Activated CD8-positive, alpha-beta T cell treated with anti-CD3 and anti-CD28 coated beads for 36 hours (primary cell): ENCODE measurements around the gene PLAAT5. TPM values are rescaled to one million over a fixed set of nuclear protein-coding genes. Genes with fewer than 3 reads are reported as not detected.

Experiments used
- ATAC-seq: fragments of 200-7000 bp; cut with Tn5 transposase; one replicate; pipeline ENCODE4 v1.10.0; 2021; ENCODE audit warnings: mild to moderate bottlenecking, moderate library complexity
- CTCF ChIA-PET: fragments of 350-600 bp; sonication (Branson Sonifier 250); formaldehyde crosslinking; loops from one replicate; lab custom pipeline; 2021; ENCODE audit warnings: antibody characterized with exemption; lab: Charles Lee
- POLR2A ChIA-PET: fragments of 350-600 bp; sonication (Branson Sonifier 250); formaldehyde crosslinking; loops from one replicate; lab custom pipeline; 2021; ENCODE audit warnings: antibody characterized with exemption; lab: Charles Lee
- DNase-seq: peaks from one replicate; pipeline ENCODE4 v3.0.0-alpha.2; 2020
- H3K27ac Mint-ChIP-seq: one replicate; pipeline ENCODE4 v1.8.0; 2021; ENCODE audit warnings: mild to moderate bottlenecking, mixed read lengths
- H3K27me3 Mint-ChIP-seq: one replicate; pipeline ENCODE4 v1.8.0; 2021; ENCODE audit warnings: mixed read lengths
- H3K36me3 Mint-ChIP-seq: one replicate; pipeline ENCODE4 v1.8.0; 2021; ENCODE audit warnings: low read depth, mixed read lengths
- H3K4me1 Mint-ChIP-seq: one replicate; pipeline ENCODE4 v1.8.0; 2021; ENCODE audit warnings: low read depth, mixed read lengths
- H3K4me3 Mint-ChIP-seq: one replicate; pipeline ENCODE4 v1.8.0; 2021; ENCODE audit warnings: mild to moderate bottlenecking, moderate library complexity, mixed read lengths
- H3K9me3 Mint-ChIP-seq: one replicate; pipeline ENCODE4 v1.8.0; 2021; ENCODE audit warnings: mixed read lengths
- CTCF ChIP-seq: fragments of 200-600 bp; IDR thresholded peaks from one replicate; pipeline ENCODE4 v1.8.0; 2022; ENCODE audit warnings: antibody characterized with exemption, mild to moderate bottlenecking
- intact Hi-C: fragments of 100-400 bp; cut with micrococcal nuclease; formaldehyde crosslinking; loops from one replicate; pipeline ENCODE4 v1.10.0; 2022
- total RNA-seq, 2 experiments: library from RNA; stranded (reverse); gene quantifications; one replicate each; pipeline ENCODE4 v1.2.3, GENCODE V29; 2021

PLAAT5 gene
- total RNA-seq, 2 experiments from 2014 or later = 0.16 to 0.29 TPM

- ChIA-PET CTCF (no interaction called here), POLR2A (no interaction called here)
- DNase-seq (no peak), ATAC-seq (no peak)
- intact Hi-C loops = no loop called here
- Mint-ChIP-seq H3K4me1 (no peaks in the 10 kb centered on the region), H3K27me3 (no peaks in the 10 kb centered on the region), H3K4me3 (no peak overlapping the region), H3K9me3 (no peaks in the 10 kb centered on the region), H3K27ac (no peak overlapping the region), H3K36me3 (no peaks in the 10 kb centered on the region)
- no peak for TF ChIP-seq CTCF
Observed at GRCh38 chr11:63512816-63513215, 21.8 kb upstream of the PLAAT5 start.

- DNase-seq (no peak), ATAC-seq (no peak)
- H3K9me3 Mint-ChIP-seq = no peaks in the 10 kb centered on the region
- no peak overlapping the region for H3K4me3 Mint-ChIP-seq
- H3K4me1 Mint-ChIP-seq = no peaks in the 10 kb centered on the region
- CTCF ChIA-PET = interaction anchor here (0.8 kb wide), 1 partner anchor 125 kb away, joined by 4 read pairs; no protein-coding TSS in a partner anchor
- TF ChIP-seq CTCF = no peak
- H3K27me3 Mint-ChIP-seq = no peaks in the 10 kb centered on the region
- POLR2A ChIA-PET = no interaction called here
- intact Hi-C loops = no loop called here
- H3K36me3 Mint-ChIP-seq = no peaks in the 10 kb centered on the region
- H3K27ac Mint-ChIP-seq = no peak overlapping the region
Observed at GRCh38 chr11:63511048-63511748, 20.2 kb upstream of the PLAAT5 start.

GRCh38 chr11:63510360-63511047 is 19.5 kb upstream of the PLAAT5 start:
- intact Hi-C loops = no loop called here
- POLR2A ChIA-PET = no interaction called here
- Mint-ChIP-seq H3K27me3 (no peaks in the 10 kb centered on the region), H3K36me3 (no peaks in the 10 kb centered on the region), H3K9me3 (no peaks in the 10 kb centered on the region), H3K4me3 (no peak overlapping the region), H3K27ac (no peak overlapping the region), H3K4me1 (no peaks in the 10 kb centered on the region)
- CTCF ChIA-PET = interaction anchor here (0.6 to 0.8 kb wide), 2 partner anchors 126 to 225 kb away, joined by 3 to 4 read pairs; no protein-coding TSS in a partner anchor
- no peak for TF ChIP-seq CTCF
- ATAC-seq (no peak), DNase-seq (no peak)

GRCh38 chr11:63508745-63509144 is 17.8 kb upstream of the PLAAT5 start:
- Mint-ChIP-seq H3K9me3 (no peaks in the 10 kb centered on the region), H3K36me3 (no peaks in the 10 kb centered on the region), H3K4me3 (no peak overlapping the region), H3K4me1 (no peaks in the 10 kb centered on the region), H3K27me3 (no peaks in the 10 kb centered on the region), H3K27ac (no peak overlapping the region)
- TF ChIP-seq CTCF = no peak
- intact Hi-C loops = no loop called here
- ATAC-seq = no peak
- ChIA-PET POLR2A (no interaction called here), CTCF (interaction anchor here (0.6 to 1.5 kb wide), 3 partner anchors 9 to 131 kb away, joined by 3 read pairs; partner anchors contain the start of gene PLAAT5)
- no peak for DNase-seq

- ATAC-seq = no peak
- H3K4me1 Mint-ChIP-seq = no peaks in the 10 kb centered on the region
- POLR2A ChIA-PET = no interaction called here
- H3K36me3 Mint-ChIP-seq = no peaks in the 10 kb centered on the region
- H3K27ac Mint-ChIP-seq = no peak overlapping the region
- no peak overlapping the region for H3K4me3 Mint-ChIP-seq
- H3K27me3 Mint-ChIP-seq = no peaks in the 10 kb centered on the region
- H3K9me3 Mint-ChIP-seq = no peaks in the 10 kb centered on the region
- peak; percentile 25 for DNase-seq
- CTCF ChIA-PET = interaction anchor here (0.6 to 1.9 kb wide), 5 partner anchors 10 to 131 kb away, joined by 3 to 7 read pairs (median 3); partner anchors contain the start of gene PLAAT5
- no peak for TF ChIP-seq CTCF
- intact Hi-C loops = no loop called here
Observed at GRCh38 chr11:63508009-63508408, 17.0 kb upstream of the PLAAT5 start.
